Measurements from ENCODE around the gene RTN4. TPM values are rescaled to one million over a fixed set of nuclear protein-coding genes. Genes with fewer than 3 reads are reported as not detected.
A peak's percentile ranks its signal among the peaks of the same experiment; 100 is the strongest.
"Not testable (repeated sequence)": the region's sequence is repeated elsewhere in the genome, so short reads cannot be mapped to it uniquely, and the experiment has no call there.

RTN4 gene
- total and polyA plus RNA-seq, 5 donors from 2014 or later: 84.2 to 151 (median 102) TPM

- Mint-ChIP-seq H3K27me3 (no peaks in the 10 kb centered on the region), H3K27ac (no peak overlapping the region)
- no peak for ATAC-seq (ENCODE audit: low read depth in 2 of 2)
Observed at GRCh38 chr2:55084641-55085040, 34.4 kb upstream of the RTN4 start.

DNA sequence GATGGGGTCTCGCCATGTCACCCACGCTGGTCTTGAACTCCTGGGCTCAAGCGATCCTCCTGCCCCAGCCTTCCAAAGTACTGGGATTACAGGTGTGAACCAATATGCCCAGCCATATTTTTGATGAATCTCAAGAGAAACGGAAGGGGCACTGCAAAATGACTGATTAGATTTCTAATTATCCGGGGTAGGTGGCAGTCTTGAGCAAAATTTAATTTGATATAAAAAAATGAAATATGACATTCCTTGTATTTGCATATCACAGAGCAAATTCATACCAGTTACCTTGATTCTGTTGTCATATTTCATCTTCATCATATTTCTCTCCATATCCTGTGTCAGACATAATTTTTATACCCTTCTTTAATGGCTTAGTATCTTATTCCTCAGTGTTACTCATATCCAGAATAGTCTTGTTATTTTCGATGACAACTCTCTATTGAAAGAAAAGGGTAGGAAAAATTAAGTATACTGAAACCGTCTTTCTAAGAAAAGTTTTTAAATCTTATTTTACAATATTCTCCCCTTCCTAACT is 30.0 kb upstream of the RTN4 start:
- no peaks in the 10 kb centered on the region for H3K4me1 ChIP-seq (ENCODE audit: control insufficient read depth, insufficient read depth, low read length, poor library complexity, severe bottlenecking)
- H3K36me3 ChIP-seq (ENCODE audit: control insufficient read depth, insufficient read depth, low read length): no peaks in the 10 kb centered on the region
- Mint-ChIP-seq H3K4me3 (peak overlapping the region in 1 of 4 donors; percentile 13), H3K27me3 (peaks cover 7% of the 10 kb centered on the region), H3K9me3 (peaks cover 0 to 6% (median 4%) of the 10 kb centered on the region in 7 donors), H3K36me3 (no peaks in the 10 kb centered on the region), H3K4me1 (peaks cover 0 to 10% (median 1%) of the 10 kb centered on the region in 4 donors), H3K27ac (no peak overlapping the region)
- H3K9me3 ChIP-seq (ENCODE audit: control insufficient read depth in 2 of 2, low read length in 2 of 2): peaks cover 0 to 3% of the 10 kb centered on the region in 2 experiments
- no peaks in the 10 kb centered on the region for H3K27me3 ChIP-seq (ENCODE audit: control insufficient read depth, insufficient read depth, low read length)
- DNase-seq (no peak), ATAC-seq (ENCODE audit: low read depth in 2 of 2) (no peak)
- H3K27ac ChIP-seq (ENCODE audit: insufficient read depth, low read length, poor library complexity, severe bottlenecking): no peak overlapping the region
- H3K4me3 ChIP-seq (ENCODE audit: low read depth, low read length): no peak overlapping the region

More at GRCh38 chr2:55084641-55085040, 34.4 kb upstream of the RTN4 start:
- H3K27ac ChIP-seq (ENCODE audit: insufficient read depth, low read length, poor library complexity, severe bottlenecking): no peak overlapping the region
- H3K36me3 ChIP-seq (ENCODE audit: control insufficient read depth, insufficient read depth, low read length): no peaks in the 10 kb centered on the region
- Mint-ChIP-seq H3K36me3 (no peaks in the 10 kb centered on the region), H3K4me1 (peaks cover 0 to 10% (median 1%) of the 10 kb centered on the region in 4 donors), H3K9me3 (peaks cover 0 to 6% (median 2%) of the 10 kb centered on the region in 7 donors), H3K4me3 (no peak overlapping the region)
- no peak overlapping the region for H3K4me3 ChIP-seq (ENCODE audit: low read depth, low read length)
- no peaks in the 10 kb centered on the region for H3K4me1 ChIP-seq (ENCODE audit: control insufficient read depth, insufficient read depth, low read length, poor library complexity, severe bottlenecking)
- no peaks in the 10 kb centered on the region for H3K27me3 ChIP-seq (ENCODE audit: control insufficient read depth, insufficient read depth, low read length)
- DNase-seq: no peak
- H3K9me3 ChIP-seq (ENCODE audit: control insufficient read depth in 2 of 2, low read length in 2 of 2): peaks cover 0 to 3% of the 10 kb centered on the region in 2 experiments

DNA sequence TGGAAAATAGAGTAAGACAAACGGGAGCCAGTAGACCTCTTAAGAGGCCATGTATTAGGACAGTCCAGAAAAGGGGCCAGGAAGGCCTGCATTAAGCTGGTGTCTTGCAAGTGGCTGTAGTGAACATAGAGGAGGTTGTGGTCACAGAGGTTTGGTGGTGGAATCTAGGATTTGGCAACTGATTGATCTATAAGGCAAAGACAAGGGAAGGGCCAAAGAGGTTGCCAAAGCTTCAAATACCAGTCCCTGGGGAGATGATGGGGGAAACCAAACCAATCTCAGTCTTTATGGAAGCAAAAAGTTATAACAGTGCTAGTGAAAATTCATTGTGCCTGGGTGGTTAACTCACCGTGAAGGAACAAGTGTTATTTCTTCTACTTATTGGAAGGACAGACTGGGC is 28.7 kb upstream of the RTN4 start:
- no peak for ATAC-seq (ENCODE audit: low read depth in 2 of 2)
- peaks cover 4% of the 10 kb centered on the region for H3K27me3 ChIP-seq (ENCODE audit: control insufficient read depth, insufficient read depth, low read length)
- Mint-ChIP-seq H3K36me3 (no peaks in the 10 kb centered on the region), H3K4me3 (no peak overlapping the region), H3K27me3 (peaks cover 14% of the 10 kb centered on the region), H3K27ac (no peak overlapping the region), H3K9me3 (peaks cover 0 to 6% (median 4%) of the 10 kb centered on the region in 7 donors), H3K4me1 (peaks cover 0 to 10% (median 1%) of the 10 kb centered on the region in 4 donors)
- DNase-seq: no peak
- H3K4me1 ChIP-seq (ENCODE audit: control insufficient read depth, insufficient read depth, low read length, poor library complexity, severe bottlenecking): no peaks in the 10 kb centered on the region
- H3K36me3 ChIP-seq (ENCODE audit: control insufficient read depth, insufficient read depth, low read length): no peaks in the 10 kb centered on the region
- no peak overlapping the region for H3K4me3 ChIP-seq (ENCODE audit: low read depth, low read length)
- H3K9me3 ChIP-seq (ENCODE audit: control insufficient read depth in 2 of 2, low read length in 2 of 2): peaks cover 0 to 3% of the 10 kb centered on the region in 2 experiments
- H3K27ac ChIP-seq (ENCODE audit: insufficient read depth, low read length, poor library complexity, severe bottlenecking): no peak overlapping the region

DNA sequence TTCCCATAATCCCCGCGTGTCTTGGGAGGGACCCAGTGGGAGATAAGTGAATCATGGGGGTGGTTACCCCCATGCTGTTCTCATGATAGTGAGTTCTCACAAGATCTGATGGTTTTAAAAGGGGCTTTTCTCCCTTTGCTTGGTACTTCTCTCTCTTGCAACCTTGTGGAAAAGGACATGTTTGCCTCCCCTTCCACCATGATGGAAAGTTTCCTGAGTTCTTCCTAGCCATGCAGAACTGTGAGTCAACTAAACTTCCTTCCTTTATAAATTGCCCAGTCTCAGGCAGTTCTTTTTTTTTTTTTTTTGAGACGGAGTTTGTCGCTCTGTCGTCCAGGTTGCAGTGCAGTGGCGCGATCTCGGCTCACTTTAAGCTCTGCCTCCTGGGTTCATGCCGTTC is 26.5 kb upstream of the RTN4 start:
- H3K27me3 Mint-ChIP-seq: peaks cover 25% of the 10 kb centered on the region
- peaks cover 0 to 3% (median under 1%) of the 10 kb centered on the region in 4 donors for H3K4me1 Mint-ChIP-seq
- ATAC-seq (ENCODE audit: low read depth in 2 of 2) (no peak), DNase-seq (no peak)
- H3K4me3 Mint-ChIP-seq: no peak overlapping the region
- Histone ChIP-seq H3K9me3 (ENCODE audit: control insufficient read depth in 2 of 2, low read length in 2 of 2) (peaks cover 0 to 3% of the 10 kb centered on the region in 2 experiments), H3K4me3 (ENCODE audit: low read depth, low read length) (no peak overlapping the region), H3K36me3 (ENCODE audit: control insufficient read depth, insufficient read depth, low read length) (no peaks in the 10 kb centered on the region), H3K4me1 (ENCODE audit: control insufficient read depth, insufficient read depth, low read length, poor library complexity, severe bottlenecking) (no peaks in the 10 kb centered on the region), H3K27ac (ENCODE audit: insufficient read depth, low read length, poor library complexity, severe bottlenecking) (no peak overlapping the region), H3K27me3 (ENCODE audit: control insufficient read depth, insufficient read depth, low read length) (peaks cover 12% of the 10 kb centered on the region)
- H3K36me3 Mint-ChIP-seq: no peaks in the 10 kb centered on the region
- H3K9me3 Mint-ChIP-seq: peaks cover 0 to 6% (median 4%) of the 10 kb centered on the region in 7 donors
- H3K27ac Mint-ChIP-seq: peak overlapping the region in 1 of 3 donors; percentile 61

DNA sequence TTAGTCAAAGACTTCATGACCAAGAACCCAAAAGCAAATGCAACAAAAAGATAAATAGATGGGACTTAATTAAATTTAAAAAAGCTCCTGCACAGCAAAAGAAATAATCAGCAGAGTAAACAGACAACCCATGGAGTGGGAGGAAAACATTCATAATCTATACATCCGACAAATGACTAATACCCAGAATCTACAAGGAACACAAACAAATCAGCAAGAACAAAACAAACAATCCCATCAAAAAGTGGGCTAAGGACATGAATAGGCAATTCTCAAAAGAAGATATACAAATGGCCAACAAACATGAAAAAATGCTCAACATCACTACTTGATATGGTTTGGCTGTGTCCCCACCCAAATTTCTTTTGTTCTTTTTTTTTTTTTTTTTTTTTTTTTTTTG is 25.8 kb upstream of the RTN4 start:
- not testable (repeated sequence) for H3K27ac Mint-ChIP-seq; H3K27ac ChIP-seq (ENCODE audit: insufficient read depth, low read length, poor library complexity, severe bottlenecking); DNase-seq; H3K36me3 ChIP-seq (ENCODE audit: control insufficient read depth, insufficient read depth, low read length); ATAC-seq (ENCODE audit: low read depth in 2 of 2); H3K9me3 ChIP-seq (ENCODE audit: control insufficient read depth in 2 of 2, low read length in 2 of 2); H3K4me1 Mint-ChIP-seq; H3K4me3 ChIP-seq (ENCODE audit: low read depth, low read length); H3K36me3 Mint-ChIP-seq; H3K9me3 Mint-ChIP-seq; H3K4me3 Mint-ChIP-seq; H3K4me1 ChIP-seq (ENCODE audit: control insufficient read depth, insufficient read depth, low read length, poor library complexity, severe bottlenecking)
- peaks cover 12% of the 10 kb centered on the region for H3K27me3 ChIP-seq (ENCODE audit: control insufficient read depth, insufficient read depth, low read length)
- peaks cover 29% of the 10 kb centered on the region for H3K27me3 Mint-ChIP-seq

DNA sequence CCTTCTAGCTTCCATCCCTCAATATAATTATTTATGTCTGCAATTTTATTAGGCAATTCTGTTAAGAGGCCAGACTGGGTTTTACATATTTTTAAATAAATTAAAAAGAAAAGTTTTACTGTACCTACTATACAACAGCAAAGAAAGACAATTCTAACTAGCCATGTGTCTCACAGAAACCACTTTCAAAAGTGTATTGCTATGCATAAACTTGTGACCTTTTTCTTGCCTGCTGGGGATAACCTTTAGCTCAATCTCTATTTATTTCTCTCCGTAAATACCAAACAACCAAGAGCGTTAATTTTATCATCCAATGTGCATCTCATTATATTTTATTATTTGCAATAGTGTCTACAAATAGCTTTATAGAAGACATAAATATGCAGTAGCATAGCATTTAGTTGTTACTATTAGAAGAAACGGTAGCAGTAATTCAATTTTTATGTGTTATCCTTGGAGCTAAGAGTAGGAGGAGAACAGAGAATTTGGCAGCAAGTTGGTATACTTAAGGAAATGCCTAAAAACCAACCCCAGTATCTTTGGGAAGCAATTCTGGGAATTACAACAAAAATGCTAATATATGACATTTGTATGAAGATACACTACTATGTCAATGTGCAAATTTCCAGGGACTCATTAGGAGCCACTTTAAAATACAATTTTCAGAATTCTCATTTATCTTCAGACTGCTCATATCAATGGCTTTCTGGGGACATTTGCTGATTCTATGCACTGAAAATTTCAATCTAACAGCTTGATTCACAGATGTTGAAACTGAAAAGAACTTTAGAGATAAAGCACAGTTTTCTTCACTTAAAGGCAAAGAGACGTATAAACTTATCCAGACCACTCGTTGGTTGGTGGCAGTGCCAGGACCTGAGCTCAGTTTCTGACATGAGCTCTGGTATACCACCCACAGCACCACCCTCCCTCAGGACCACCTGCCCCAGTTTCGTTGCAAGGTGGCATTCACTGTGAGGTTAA is 23.0 kb upstream of the RTN4 start:
- peaks cover 0 to 3% (median 0%) of the 10 kb centered on the region in 7 donors for H3K9me3 Mint-ChIP-seq
- H3K36me3 ChIP-seq (ENCODE audit: control insufficient read depth, insufficient read depth, low read length): no peaks in the 10 kb centered on the region
- H3K4me1 ChIP-seq (ENCODE audit: control insufficient read depth, insufficient read depth, low read length, poor library complexity, severe bottlenecking): no peaks in the 10 kb centered on the region
- no peak overlapping the region for H3K4me3 ChIP-seq (ENCODE audit: low read depth, low read length)
- H3K36me3 Mint-ChIP-seq: no peaks in the 10 kb centered on the region
- peaks cover 12% of the 10 kb centered on the region for H3K27me3 ChIP-seq (ENCODE audit: control insufficient read depth, insufficient read depth, low read length)
- H3K27me3 Mint-ChIP-seq: peaks cover 33% of the 10 kb centered on the region
- DNase-seq (no peak), ATAC-seq (ENCODE audit: low read depth in 2 of 2) (no peak)
- H3K4me1 Mint-ChIP-seq: peaks cover 0 to 9% (median 1%) of the 10 kb centered on the region in 4 donors
- H3K27ac ChIP-seq (ENCODE audit: insufficient read depth, low read length, poor library complexity, severe bottlenecking): no peak overlapping the region
- H3K4me3 Mint-ChIP-seq: no peak overlapping the region
- no peaks in the 10 kb centered on the region for H3K9me3 ChIP-seq (ENCODE audit: control insufficient read depth in 2 of 2, low read length in 2 of 2)
- H3K27ac Mint-ChIP-seq: no peak overlapping the region

GRCh38 chr2:55063713-55064323 is 13.6 kb upstream of the RTN4 start:
- DNase-seq: peak in 1 of 3 donors; percentile 31
- H3K27ac ChIP-seq (ENCODE audit: insufficient read depth, low read length, poor library complexity, severe bottlenecking): no peak overlapping the region
- peak overlapping the region in 2 of 3 donors; percentile 49 to 85 for H3K27ac Mint-ChIP-seq
- H3K27me3 ChIP-seq (ENCODE audit: control insufficient read depth, insufficient read depth, low read length): no peaks in the 10 kb centered on the region
- H3K4me3 Mint-ChIP-seq: no peak overlapping the region
- H3K36me3 ChIP-seq (ENCODE audit: control insufficient read depth, insufficient read depth, low read length): no peaks in the 10 kb centered on the region
- peaks cover 0 to 1% (median 0%) of the 10 kb centered on the region in 7 donors for H3K9me3 Mint-ChIP-seq
- peaks cover 0 to 3% (median 1%) of the 10 kb centered on the region in 4 donors for H3K4me1 Mint-ChIP-seq
- no peaks in the 10 kb centered on the region for H3K9me3 ChIP-seq (ENCODE audit: control insufficient read depth in 2 of 2, low read length in 2 of 2)
- no peaks in the 10 kb centered on the region for H3K36me3 Mint-ChIP-seq
- no peaks in the 10 kb centered on the region for H3K4me1 ChIP-seq (ENCODE audit: control insufficient read depth, insufficient read depth, low read length, poor library complexity, severe bottlenecking)
- no peak overlapping the region for H3K4me3 ChIP-seq (ENCODE audit: low read depth, low read length)
- ATAC-seq (ENCODE audit: low read depth in 2 of 2): no peak
- H3K27me3 Mint-ChIP-seq: peaks cover 5% of the 10 kb centered on the region

Measured in CD4-positive, CD25-positive, alpha-beta regulatory T cell (primary cell).